GM21576 (cell line): ENCODE data around the gene PCDHGA1.
"Not testable (repeated sequence)": the region's sequence is repeated elsewhere in the genome, so short reads cannot be mapped to it uniquely, and the experiment has no call there.

Experiments used
- ATAC-seq: cut with Tn5 transposase; IDR thresholded peaks from one replicate; pipeline ENCODE4 v1.9.1; 2021; ENCODE audit warnings: mild to moderate bottlenecking, moderate library complexity; ENCODE audit not compliant: unreplicated experiment

The PCDHGA1 gene

DNA sequence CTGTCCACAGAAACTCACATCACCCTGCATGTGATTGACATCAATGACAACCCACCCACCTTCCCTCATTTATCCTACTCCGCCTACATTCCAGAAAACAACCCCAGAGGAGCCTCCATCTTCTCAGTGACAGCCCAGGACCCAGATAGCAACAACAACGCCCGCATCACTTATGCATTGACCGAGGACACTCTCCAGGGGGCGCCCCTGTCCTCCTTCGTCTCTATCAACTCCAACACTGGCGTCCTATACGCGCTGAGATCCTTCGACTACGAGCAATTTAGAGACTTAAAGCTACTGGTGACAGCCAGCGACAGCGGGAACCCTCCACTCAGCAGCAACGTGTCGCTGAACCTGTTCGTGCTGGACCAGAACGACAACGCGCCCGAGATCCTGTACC, 15.0 kb downstream of the PCDHGA1 start:
- no peak for ATAC-seq

- ATAC-seq = not testable (repeated sequence)
Measured at GRCh38 chr5:141346017-141346416, 15.7 kb downstream of the PCDHGA1 start.

- peak; percentile 82 for ATAC-seq
Measured at GRCh38 chr5:141349917-141350619, 19.8 kb downstream of the PCDHGA1 start, which contains the start of gene PCDHGB1. TSS of gene PCDHGB1 (plus strand) at chr5:141350099. CDS start at chr5:141350261, 162 bp downstream.

DNA sequence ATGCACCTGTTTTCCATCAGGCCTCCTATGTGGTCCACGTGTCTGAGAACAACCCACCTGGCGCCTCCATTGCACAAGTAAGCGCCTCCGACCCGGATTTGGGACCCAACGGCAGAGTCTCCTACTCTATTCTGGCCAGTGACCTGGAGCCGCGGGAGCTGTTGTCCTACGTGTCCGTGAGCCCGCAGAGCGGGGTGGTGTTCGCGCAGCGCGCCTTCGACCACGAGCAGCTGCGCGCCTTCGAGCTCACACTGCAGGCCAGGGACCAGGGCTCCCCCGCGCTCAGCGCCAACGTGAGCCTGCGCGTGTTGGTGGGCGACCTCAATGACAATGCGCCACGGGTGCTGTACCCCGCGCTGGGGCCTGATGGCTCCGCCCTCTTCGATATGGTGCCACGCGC, 21.3 kb downstream of the PCDHGA1 start:
- no peak for ATAC-seq

DNA sequence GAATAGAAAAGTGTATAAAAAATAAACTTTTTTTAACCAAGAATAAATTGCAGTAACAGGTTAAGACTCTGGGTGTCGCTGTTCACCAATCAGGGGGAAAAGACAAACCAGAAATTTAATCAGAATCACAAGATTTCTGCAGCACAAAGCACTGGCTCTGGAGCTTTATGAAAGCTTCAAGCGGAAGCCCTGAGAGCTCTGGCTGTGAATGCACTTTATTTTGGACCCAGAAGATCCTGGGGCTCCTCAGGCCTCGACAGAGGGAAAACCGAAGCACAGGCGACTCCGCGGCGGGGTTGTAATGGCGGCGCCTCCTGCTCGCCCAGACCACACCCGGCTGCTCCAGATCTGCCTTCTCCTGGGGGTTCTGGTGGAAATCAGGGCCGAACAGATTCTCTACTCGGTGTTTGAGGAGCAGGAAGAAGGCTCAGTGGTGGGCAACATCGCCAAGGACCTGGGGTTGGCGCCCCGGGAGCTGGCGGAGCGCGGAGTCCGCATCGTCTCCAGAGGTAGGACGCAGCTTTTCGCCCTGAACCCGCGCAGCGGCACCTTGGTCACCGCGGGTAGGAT, 24.7 kb downstream of the PCDHGA1 start, which contains the start of gene PCDHGA4:
PCDHGA4 (plus strand) TSS at position 122 of the 570 bp plus-strand sequence; CDS start at position 209, 87 bp downstream.
- ATAC-seq = no peak

DNA sequence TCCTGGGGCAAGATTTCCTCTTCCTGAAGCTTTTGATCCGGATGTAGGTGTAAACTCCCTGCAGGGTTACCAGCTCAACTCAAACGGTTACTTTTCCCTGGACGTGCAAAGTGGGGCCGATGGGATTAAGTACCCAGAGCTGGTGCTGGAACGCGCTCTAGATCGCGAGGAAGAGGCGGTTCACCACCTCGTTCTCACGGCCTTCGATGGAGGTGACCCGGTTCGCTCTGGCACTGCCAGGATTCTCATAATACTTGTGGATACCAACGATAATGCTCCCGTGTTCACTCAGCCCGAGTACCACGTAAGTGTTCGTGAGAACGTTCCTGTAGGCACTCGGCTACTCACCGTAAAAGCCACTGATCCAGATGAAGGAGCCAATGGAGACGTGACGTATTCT, 25.3 kb downstream of the PCDHGA1 start:
- ATAC-seq = no peak

GRCh38 chr5:141356133-141356532, 25.8 kb downstream of the PCDHGA1 start:
- ATAC-seq = no peak

DNA sequence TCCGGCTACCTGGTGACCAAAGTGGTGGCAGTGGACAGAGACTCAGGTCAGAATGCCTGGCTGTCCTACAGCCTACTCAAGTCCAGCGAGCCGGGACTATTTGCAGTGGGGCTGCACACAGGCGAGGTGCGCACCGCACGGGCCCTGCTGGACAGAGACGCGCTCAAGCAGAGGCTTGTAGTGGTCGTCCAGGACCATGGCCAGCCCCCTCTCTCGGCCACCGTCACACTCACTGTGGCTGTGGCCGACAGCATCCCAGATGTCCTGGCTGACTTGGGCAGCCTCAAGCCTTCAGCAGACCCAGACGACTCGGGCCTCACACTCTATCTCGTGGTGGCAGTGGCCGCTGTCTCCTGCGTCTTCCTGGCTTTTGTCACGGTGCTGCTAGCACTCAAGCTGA, 26.6 kb downstream of the PCDHGA1 start:
- no peak for ATAC-seq

DNA sequence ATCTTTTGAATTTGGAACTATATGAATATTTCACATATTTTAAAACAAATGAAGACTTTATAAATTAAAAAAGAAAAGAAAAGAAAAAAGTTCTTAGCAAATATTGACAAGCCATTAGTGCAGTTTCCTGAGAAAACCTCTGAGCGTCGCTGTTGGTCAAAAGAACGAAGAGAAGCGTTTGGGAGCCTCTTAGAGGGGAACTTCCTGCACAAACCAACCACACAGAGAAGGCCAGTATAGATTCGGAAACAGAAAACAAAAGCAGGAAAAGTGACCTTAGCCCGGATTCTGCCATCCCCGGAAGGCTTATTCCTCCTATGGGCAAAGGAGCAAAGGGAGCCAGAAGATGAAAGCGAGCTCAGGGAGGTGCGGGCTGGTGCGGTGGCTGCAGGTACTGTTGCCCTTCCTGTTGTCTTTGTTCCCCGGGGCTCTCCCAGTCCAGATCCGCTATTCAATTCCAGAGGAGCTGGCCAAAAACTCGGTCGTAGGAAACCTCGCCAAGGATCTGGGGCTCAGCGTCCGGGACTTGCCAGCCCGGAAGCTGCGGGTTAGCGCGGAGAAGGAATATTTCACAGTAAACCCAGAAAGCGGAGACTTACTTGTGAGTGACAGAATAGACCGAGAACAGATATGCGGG, 29.6 kb downstream of the PCDHGA1 start, which contains the start of gene PCDHGB2:
PCDHGB2 (plus strand) TSS at position 205 of the 637 bp plus-strand sequence; CDS start at position 347, 142 bp downstream.
- ATAC-seq = peak; percentile 62

GRCh38 chr5:141360685-141361084, 30.4 kb downstream of the PCDHGA1 start:
- no peak for ATAC-seq

- no peak for ATAC-seq
Measured at GRCh38 chr5:141362719-141363118, 32.4 kb downstream of the PCDHGA1 start.

DNA sequence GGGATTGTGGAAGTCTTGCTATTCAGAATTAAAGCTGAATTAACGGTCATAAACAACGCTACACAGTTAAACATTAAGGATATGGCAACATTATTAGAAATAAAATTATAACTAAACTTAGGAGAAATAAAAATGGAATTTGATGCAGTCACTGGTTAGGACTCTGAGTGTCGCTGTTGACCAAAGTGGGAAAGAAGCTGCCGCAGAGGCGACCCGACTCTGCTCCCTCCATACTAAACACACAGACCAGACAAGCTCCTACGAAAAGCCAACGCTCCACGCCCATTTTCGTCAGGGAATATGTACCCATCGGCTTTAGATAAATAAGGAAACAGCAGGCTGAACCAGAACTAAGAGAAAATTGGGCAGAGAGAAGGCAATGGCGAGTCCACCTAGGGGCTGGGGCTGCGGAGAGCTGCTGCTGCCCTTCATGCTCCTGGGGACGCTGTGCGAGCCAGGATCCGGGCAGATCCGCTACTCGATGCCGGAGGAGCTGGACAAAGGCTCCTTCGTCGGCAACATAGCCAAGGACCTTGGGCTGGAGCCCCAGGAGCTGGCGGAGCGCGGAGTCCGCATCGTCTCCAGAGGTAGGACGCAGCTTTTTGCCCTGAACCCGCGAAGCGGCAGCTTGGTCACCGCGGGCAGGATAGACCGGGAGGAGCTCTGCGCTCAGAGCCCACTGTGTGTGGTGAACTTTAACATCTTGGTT, 33.8 kb downstream of the PCDHGA1 start, which contains the start of gene PCDHGA5:
PCDHGA5 (plus strand) TSS at position 211 of the 709 bp plus-strand sequence; CDS start at position 380, 169 bp downstream.
- ATAC-seq = no peak

GRCh38 chr5:141366016-141366896, 35.9 kb downstream of the PCDHGA1 start:
- ATAC-seq = no peak

DNA sequence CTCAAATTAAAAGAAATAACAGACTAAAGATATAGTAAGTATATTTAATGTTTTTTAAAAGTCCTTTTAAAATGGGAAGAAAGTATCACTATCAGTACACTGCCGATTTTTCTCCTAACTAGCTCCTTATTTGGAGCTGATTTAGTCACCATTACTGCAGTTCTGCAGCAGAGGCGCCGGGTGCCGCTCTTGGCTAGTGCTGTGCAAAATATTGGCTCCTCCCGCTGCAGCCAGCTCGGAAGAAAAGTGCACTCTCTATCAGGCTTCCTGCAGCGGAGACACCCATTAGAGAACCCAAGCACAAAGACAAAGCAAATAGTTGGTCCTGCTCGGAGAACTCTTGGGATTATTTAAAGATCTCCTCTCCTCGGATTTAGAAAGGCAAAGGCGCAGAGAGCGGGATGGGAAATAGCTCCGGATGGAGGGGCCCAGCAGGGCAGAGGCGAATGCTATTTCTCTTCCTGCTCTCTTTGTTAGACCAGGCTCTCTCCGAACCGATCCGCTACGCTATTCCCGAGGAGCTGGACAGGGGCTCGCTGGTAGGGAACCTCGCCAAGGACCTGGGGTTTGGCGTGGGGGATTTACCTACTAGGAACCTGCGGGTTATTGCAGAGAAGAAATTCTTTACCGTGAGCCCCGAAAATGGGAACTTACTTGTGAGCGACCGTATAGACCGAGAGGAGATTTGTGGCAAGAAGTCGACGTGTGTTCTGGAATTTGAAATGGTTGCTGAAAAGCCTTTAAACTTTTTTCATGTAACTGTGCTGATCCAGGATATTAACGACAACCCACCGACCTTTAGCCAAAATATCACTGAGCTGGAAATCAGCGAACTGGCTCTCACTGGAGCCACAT, 39.9 kb downstream of the PCDHGA1 start, which contains the start of gene PCDHGB3:
PCDHGB3 (plus strand) TSS at position 249 of the 855 bp plus-strand sequence; CDS start at position 402, 153 bp downstream.
- peak; percentile 89 for ATAC-seq

DNA sequence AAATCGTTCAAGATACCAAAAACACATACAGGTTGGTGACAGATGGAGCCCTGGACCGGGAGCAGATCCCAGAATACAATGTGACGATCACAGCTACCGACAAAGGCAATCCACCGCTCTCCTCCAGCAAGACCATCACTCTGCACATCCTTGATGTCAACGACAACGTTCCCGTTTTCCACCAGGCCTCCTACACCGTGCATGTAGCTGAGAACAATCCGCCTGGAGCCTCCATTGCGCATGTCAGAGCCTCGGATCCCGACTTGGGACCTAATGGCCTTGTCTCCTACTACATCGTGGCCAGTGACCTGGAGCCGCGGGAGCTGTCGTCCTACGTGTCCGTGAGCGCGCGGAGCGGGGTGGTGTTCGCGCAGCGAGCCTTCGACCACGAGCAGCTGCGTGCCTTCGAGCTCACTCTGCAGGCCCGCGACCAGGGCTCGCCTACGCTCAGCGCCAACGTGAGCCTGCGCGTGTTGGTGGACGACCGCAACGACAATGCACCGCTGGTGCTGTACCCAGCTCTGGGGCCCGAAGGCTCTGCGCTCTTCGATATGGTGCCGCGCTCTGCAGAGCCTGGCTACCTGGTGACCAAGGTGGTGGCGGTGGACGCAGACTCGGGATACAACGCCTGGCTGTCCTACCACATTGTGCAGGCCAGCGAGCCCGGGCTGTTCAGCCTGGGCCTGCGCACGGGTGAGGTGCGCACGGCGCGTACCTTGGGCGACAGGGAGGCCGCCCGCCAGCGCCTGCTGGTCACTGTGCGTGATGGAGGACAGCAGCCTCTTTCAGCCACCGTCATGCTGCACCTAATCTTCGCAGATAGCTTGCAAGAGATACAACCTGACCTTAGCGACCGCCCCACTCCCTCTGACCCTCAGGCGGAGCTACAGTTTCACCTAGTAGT, 41.5 kb downstream of the PCDHGA1 start:
- no peak for ATAC-seq

- no peak for ATAC-seq
Measured at GRCh38 chr5:141373673-141374317, 43.5 kb downstream of the PCDHGA1 start, which contains the start of gene PCDHGA6. TSS of gene PCDHGA6 (plus strand) at chr5:141373891. CDS start at chr5:141374084, 193 bp downstream.

DNA sequence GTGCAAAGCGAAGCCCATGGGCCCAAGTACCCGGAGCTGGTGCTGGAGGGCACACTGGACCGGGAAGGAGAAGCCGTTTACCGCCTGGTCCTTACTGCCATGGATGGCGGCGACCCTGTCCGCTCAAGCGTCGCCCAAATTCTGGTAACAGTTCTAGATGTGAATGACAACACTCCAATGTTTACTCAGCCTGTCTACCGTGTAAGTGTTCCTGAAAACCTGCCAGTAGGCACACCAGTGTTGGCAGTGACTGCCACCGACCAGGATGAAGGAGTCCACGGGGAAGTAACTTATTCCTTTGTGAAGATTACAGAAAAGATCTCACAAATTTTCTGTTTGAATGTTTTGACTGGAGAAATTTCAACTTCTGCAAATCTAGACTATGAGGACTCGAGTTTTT, 44.3 kb downstream of the PCDHGA1 start:
- no peak for ATAC-seq
